NCI-H1436 (cell line): ENCODE data around the gene ANKS1B.
"Not testable (repeated sequence)": the region's sequence is repeated elsewhere in the genome, so short reads cannot be mapped to it uniquely, and the experiment has no call there.

Experiments
- DNase-seq: peaks from one replicate; lab custom pipeline; 2025; lab: John Stamatoyannopoulos, UW

ANKS1B gene

DNA sequence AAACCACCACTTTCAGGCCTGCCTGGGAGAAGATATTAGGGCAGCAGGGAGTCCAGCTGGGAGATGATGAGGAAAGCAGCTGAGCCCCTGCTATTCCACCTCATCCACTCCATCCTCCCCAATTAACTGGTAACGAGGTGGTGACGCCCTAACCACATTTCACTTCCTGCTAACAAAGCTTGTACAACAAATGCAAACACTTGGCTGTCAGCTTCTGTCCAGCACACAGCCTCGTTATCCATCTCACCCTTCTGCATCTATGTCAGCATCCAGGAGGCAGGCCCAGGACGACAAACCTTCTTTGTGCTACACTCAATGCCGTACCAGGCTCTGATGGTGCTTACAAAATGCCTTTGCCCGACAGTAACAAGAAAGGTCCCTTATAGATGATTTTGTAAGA lies 1114.2 kb downstream of the ANKS1B start:
- DNase-seq: peak; percentile 36

DNA sequence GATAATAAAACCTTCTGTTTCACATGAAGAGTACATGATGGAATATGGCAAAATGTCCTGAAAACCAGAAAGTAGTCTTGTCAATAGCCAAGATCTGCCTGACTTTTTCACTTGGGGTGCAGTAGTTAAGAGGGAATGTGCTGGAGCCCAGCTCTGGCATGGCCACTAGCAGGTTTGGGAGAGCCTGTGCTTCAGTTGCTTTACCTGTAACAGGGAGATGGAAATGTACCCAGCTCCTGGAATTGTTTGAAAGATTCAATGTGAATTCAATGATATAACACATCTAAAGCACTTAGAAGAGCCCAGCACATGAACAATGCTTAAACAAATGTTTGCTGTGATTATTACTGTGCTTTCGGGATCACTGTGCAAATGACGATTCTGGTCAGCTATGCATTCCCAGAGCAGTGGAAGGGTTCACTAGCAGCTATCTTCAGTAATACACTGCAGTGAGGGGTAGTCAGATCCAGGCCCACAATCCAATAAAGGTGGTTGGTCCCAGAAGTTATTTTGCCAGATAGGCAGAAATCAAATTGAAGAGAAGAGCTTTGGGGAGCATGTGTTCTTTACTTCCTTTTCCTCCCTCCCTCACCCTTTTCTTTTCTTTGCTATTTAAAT lies 1114.7 kb downstream of the ANKS1B start:
- no peak for DNase-seq

DNA sequence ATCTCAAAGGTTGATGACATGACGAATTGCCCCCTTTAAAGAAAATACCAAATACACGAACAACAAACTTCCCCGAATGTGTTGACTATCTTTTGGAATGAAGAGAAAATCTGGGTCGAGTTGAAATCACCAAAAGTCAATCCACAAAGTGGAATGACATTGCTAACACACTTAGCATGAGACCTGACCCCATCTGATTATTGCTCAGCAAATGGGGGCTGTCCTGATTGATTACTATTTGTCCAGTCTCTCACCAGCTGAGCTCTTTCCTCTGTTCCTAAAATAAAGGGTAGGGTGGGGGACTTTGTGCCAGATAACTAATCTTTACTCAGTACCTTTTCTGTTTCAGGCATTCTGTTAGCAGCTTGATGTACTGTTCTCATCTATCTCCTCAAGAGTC lies 1116.2 kb downstream of the ANKS1B start:
- no peak for DNase-seq

DNA sequence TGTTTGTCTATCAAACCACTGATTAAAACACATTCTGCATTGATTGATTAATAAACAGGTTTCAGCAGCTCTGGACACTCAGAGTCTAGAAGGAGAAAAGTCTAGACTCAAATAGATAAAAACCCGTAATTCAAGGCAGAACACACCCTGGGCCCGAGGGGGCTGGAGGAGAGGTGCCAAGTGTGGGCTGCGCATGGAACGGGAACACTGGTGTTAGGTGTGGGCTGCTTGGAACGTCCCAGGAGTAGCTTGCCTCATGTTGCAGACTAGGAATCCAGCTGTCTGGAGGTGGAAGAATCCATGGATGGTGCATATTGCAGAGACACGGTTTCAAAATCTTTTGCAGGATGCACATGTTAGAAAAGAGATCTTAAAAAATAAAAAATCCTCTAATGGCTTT lies 1116.7 kb downstream of the ANKS1B start:
- no peak for DNase-seq

DNA sequence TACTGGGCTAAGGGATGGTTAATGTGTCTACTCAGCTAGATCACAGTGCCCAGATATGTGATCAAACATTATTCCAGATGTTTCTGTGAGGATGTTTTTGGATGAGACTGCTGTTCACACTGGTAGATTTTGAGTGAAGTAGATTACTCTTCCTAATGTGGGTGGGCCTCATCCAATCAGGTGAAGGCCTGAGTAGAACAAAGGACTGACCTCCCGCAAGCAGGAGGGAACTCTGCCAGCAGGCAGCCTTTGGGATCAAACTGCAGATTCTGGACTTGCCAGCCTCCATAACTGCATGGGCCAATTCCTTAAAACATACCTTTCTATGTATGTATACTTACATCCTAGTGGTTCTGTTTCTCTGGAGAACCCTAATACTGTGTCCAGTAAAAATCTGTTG lies 1120.4 kb downstream of the ANKS1B start:
- DNase-seq: no peak

DNA sequence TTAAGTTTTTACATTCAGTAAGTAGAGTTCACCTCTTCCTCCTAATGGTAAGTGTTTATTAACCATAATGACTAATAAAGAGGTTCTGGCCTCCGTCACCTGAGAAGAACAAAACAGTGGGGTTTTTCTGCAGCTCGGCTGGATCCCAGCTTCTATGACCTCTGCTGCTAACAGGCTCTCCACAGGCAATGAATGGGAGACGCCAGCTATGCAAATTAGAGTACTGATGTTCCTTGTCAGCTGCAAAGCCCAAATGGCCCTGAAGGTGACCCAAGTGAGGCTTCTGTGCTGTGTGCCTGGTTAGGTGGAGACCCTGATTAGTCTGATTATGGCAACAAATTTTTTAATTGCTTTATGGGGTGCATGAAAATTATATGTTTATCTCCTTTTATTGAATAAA lies 1121.6 kb downstream of the ANKS1B start:
- DNase-seq: no peak

DNA sequence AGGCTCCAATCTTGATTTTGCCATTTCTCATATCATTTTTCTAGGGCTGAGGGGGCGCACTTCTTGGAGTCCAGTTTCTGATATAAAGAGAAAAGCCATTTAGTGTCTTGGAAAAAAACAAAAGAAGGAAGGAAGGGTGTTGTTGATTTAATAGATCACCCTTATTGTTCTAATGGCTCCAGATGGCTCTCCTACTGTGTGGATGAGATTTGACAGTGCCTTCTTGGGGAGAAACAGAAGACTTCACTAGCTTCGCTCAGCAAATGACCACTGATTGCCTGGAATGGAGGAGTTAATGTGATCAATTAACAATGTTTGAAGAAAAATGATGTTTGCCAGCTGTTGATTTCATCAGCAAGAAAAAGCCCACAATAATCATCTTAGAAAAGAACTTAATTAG lies 1123.5 kb downstream of the ANKS1B start:
- no peak for DNase-seq

DNA sequence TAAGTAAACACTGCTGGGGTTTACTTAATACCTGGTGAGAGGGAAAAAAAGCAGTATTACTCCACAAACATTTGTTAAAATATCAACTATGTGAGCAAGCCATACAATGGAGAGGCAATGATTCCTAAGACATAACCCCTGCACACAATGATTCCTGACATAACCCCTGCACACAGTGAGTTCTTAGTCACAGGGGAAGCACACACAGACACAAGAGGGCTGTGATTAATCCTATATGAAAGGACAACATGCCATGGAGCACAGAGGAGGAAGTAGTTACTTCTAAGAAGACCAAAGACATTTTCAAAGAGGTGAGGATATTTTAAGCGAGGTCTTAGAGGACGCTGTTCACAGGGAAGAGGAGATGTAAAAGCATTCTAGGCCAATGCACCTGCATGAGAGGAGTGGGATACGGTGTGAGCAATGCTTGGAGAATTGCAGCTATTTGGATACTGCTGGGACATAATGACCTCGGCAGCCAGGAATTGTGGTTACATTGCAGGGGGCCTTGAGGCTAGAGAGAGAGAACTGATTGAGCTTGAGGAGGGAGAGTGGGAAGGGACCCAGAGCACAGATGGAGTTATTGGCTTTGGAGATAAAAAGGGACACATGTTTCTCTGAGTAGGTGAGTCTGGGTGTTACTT lies 1127.7 kb downstream of the ANKS1B start:
- no peak for DNase-seq

DNA sequence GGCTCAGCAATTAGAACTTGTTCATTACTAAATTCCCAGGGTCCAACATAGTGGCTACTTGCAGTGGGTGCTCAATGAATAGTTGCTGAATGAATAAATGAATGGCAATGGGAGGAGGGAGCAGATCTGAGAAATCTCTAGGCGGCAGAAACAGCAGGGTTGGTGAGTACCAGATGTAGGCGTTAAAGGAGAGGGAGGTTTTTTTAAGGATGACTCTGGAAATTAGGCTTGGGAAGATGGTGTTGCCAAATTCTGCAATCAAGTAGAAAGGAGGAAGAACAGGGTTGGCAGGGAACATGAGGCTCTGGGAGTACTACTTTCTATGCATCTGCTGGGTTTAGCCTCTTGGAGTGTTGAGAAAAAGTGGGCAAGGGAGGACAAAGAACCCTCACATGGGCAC lies 1132.6 kb downstream of the ANKS1B start:
- DNase-seq: no peak

DNA sequence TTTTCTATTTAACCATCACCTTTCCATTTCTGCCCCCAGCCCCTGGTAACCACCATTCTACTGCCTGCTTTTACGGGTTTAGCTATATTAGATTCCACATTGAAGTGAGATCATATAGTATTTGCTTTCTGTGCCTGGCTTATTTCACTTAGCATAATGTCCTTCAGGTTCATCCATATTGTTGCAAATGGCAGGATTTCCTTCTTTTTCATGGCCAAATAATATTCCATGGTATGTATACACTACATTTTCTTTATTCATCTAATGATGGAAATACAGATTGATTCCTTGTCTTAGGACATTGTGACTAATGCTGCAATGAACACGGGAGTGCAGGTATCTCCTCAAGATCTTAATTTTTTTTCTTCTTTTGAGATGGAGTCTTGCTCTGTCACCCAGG lies 1137.5 kb downstream of the ANKS1B start:
- DNase-seq: no peak

DNA sequence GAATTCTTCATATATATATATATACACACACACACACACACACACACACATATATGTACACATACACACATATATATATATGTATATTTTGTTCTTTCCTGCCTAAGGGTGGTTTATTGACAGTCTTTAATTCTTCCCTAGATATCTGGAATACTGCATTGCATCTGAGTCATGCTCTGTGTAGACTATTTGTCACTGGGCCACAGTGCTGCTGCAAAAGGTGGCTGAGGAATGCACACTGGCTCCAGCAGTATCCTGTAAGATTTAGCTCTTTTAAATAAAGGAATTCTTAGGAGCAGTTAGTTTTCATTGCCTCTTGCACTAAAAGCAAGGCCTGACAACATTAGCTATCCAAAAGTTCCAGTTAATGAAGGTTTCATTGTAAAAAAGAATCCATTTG lies 1138.8 kb downstream of the ANKS1B start:
- DNase-seq: no peak

DNA sequence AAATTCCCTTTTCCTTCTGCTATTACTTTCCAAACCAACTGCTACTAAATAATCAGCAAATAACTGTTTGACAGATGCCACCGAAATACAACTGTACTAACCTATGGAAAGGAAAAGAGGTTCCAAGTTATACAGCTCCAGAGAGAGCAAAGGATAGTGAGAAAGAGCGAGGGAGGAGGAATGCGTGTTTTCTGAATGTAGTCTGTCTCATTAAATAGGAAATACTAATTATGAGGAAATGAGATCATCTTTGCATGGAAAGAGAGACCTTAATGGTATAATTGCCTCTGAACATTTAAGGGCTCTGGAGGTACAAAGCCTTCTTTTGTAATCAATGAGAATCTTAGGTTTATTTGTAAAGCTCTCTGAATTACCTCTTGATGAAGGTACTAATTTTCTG lies 1144.4 kb downstream of the ANKS1B start:
- DNase-seq: peak; percentile 23

DNA sequence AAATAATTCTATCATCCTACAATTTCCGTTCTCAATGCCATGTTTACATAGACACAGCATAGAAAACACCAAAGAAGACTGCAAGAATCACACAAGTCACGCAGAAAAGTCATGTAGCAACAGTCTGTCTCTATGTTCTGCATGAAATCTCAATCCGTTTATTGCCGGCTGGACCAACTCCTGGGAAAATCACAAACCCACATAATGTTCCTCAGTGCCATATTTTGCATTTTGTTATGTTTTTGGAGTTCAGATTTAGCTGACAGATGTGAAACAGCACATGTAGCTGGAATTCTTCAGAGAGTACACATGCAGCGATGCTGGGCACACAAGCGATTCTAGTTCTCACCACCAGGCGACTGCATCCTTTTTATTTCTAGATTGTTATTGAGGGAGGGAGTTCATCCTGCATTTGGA lies 1146.5 kb downstream of the ANKS1B start:
- DNase-seq: no peak

DNA sequence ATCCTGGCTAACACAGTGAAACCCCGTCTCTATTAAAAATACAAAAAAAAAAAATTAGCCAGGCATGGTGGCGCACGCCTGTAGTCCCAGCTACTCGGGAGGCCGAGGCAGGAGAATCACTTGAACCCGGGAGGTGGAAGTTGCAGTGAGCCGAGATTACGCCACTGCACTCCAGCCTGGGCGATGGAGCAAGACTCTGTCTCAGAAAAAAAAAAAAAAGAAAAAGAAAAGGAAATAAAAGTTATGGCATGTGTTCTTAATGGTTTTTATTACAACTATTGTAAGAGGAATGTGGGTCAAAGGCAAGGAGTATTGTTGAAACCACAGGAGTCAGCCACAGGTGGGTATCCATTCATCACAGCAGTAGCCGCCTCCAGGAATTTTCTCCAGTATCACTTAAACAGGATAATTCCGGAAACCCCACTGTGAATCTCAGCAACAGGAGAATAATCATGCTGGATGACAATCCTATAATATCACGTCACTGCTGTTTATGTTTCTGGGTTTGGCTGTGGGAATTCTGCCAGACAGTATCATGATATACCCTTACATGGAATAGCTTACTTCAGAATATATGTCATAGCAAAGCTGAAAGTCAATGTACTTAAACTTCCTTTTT lies 1147.5 kb downstream of the ANKS1B start:
- not testable (repeated sequence) for DNase-seq

DNA sequence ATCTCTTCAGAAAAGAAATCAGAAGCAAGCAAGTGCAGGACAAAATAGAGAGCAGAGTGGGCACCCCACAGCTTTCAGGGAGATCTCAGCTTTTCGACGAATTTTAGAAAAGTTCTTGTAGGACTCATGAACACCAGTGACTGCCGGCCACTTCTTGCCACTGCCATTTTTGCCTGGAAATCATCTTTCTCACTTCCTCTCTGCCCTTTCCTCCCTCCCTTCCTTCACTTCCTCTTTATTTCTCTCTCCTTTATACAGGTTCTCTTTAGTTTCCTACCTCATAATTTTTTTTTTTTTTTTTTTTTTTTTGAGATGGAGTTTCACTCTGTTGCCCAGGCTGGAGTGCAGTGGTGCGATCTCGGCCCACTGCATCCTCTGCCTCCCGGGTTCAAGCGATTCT lies 1154.1 kb downstream of the ANKS1B start:
- DNase-seq: no peak

DNA sequence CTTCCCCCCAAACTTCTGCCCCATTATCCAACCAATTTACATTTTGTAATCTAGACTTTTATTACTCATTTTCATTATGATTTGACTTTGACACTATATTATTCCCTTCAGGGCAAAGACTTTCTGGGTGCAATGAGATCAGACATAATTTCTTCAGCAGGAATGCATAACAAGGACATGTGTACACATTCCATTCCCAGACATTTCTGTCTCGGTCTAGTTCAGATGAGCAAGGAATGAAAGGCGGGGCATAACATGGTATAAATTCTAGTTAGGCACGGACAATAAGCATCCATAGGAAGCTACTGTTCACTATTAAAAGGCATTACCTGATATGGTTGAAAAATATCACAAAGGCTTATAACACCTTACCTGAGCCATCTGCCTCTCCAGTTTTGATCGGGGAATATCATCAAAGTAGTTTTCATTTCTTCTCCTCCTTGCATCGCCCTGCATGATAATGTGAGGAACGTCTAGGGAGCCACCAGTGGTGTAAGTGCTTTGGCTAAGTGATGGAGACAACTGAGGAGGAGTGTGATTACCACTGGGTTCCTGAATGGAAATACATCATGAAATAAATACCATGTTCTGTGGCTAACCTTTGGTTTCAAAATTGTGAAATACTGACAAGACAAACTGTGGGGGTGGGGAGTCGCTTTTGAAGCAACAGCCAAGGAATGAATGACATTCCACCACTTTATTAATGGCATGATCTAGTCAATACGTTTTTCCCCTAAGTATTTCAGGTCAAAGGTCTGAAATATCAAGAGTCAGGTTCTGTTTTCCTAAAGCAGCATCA lies 1155.7 kb downstream of the ANKS1B start:
- no peak for DNase-seq

DNA sequence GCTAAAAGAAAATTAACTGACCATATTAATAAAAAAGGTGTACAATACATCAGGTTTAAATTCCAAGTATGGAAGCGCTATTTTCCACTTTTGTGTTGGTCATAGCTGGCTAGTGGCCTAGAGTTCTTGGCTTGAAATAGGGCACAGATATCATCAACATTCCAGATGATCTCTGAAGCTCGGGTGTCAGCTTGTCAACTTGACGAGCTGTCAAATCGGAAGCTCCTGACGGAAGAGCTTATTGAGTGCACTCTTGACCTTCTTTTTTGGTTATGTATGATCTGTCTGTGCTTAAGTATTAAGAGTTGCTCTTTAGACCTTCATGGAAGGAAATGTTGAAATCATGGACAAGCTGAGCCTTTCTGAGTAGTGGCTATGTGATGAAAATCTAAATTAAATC lies 1161.7 kb downstream of the ANKS1B start:
- no peak for DNase-seq

DNA sequence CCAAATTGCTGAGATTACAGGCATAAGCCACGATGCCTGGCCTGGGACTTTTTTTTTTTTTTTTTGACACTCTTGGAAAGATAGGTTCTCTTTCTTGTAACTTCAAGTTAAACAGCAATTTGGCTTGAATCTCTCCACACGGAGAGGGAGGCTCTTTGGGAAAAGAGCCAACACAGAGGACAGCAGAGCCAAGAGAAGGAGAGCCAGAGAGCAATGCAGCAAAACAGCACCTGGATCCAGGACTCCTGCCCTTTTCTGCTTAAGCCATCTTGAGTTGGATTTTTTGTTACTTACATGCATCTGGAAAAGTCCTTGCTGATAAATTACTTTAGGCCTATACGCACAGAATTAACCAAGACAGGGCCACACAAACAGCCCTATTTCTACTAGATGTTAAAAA lies 1162.9 kb downstream of the ANKS1B start:
- DNase-seq: no peak

DNA sequence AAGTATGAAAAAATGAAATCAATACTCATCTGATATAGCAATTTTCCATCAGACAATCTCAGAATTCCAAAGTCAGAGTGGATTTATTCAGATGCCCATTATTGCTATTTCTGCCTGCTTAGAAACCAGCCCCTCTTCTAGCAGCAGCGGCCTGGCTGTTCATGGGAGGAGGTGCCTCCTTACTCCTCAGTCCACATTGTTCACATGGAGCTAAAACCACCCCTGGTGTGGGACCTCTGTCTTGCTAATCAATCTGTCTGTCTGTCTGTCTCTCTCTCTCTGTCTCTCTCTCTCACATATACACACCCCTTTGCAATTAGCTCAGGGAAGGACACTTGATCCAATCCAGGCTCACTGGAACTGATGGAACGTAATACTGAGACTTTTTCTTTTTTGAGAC lies 1163.5 kb downstream of the ANKS1B start:
- no peak for DNase-seq

DNA sequence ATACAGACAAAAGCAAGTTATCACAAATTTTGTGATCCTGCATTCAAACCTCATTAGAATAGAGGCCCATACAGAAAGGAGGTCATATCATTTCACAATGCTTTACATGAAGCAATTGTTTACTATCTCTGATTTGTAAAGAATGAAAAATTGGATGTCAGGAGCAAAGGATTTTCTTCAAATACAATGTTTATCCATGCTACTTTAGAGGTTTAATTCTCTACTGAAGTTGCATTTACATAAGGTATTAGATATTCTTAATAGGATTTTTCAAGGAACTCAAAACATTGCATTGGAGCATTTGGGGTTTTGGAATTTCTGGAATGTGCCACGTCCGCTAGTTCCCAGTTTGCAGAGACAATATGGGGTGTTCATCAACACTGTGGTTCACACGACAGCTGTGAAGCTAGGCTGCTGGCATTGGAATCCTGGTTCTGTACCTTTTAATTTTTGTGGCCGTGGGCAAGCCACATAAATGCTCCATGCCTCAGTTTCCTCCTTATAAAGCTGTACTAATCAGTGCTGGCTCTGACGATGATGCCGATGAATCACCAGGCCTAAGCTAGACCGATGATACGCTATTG lies 1164.8 kb downstream of the ANKS1B start:
- no peak for DNase-seq

DNA sequence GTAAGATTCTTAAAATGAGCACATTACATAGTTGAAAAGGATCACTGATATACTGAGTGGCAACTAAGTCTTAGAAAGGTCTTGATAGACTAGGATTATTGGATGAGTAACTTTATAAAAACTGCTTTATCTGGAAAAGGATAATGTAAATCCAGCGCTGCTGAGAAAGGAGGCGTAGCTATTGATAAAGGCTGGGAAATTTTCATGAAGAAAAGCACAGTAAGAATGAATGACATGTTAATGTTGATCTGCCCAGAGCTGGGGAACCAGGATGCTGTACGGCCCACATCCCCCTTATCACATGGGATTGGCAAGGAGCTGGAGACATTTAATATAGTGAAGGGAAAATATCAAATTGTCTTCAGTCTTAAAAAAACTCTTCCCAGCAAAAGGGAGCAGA lies 1165.7 kb downstream of the ANKS1B start:
- DNase-seq: no peak

DNA sequence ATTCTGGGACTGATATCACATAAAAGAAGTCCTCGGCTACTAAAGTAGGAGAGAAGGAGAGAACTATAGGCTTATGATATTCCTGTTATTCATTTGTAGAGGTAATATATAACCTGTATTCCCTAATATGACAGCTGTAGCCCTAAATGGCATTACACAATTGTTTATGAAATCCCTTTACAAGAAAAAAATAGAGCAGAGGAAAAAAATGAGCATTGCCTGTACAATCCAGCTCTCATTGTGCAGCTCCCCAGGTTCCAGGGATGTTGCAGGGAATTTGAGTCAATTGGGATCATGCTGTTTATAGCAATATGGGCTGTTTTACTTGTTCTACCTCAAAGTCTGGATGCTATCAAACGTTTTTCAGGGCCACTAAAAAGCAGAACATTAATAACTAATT lies 1166.5 kb downstream of the ANKS1B start:
- DNase-seq: no peak

DNA sequence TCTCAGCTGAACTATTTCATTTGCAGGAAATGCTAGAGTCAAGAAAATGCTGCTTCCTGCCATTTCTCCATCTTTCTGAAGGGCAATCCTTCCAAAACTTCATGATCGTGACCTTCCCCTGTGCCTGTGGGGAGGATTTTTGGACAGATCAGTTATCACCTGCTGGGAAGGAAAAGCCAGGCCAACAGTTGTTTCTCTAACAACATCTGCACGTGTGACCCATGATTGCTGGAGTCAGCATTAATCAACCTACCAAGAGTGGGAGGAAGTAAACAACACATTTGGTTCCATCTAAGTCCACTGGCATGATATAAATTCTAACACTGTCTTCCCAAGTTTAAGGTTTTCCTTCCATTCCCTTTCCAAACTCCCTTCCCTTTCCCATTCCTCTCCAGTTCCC lies 1167.0 kb downstream of the ANKS1B start:
- DNase-seq: no peak
